KOPT-K1 (cell line): ENCODE results near the gene WNT2.

Experiments used
- H3K27ac ChIP-seq: fragments of 200-600 bp; sonication (generic); 2 replicates; pipeline ENCODE4 v1.5.1; 2016; ENCODE audit warnings: antibody characterized with exemption, mild to moderate bottlenecking, low read depth, low read length; ENCODE audit not compliant: poor library complexity, severe bottlenecking
- H3K36me3 ChIP-seq: fragments of 200-600 bp; sonication (generic); 2 replicates; pipeline ENCODE4 v1.5.1; 2017; ENCODE audit warnings: antibody characterized with exemption, mild to moderate bottlenecking, low read length, moderate library complexity; ENCODE audit not compliant: insufficient read depth
- H3K9me3 ChIP-seq: fragments of 200-600 bp; sonication (generic); 2 replicates; pipeline ENCODE4 v1.5.1; 2017; ENCODE audit warnings: antibody characterized with exemption, low read length, mild to moderate bottlenecking; ENCODE audit not compliant: insufficient read depth, poor library complexity, severe bottlenecking

Gene WNT2

GRCh38 chr7:117227091-117227490 lies 95.8 kb downstream of the WNT2 start:
- Histone ChIP-seq H3K27ac (no peak overlapping the region), H3K36me3 (no peaks in the 10 kb centered on the region), H3K9me3 (peaks cover 1% of the 10 kb centered on the region)

GRCh38 chr7:117225536-117225935 lies 97.3 kb downstream of the WNT2 start:
- Histone ChIP-seq H3K27ac (no peak overlapping the region), H3K9me3 (no peaks in the 10 kb centered on the region), H3K36me3 (no peaks in the 10 kb centered on the region)
